ENCODE measurements around the gene TPO. TPM values are rescaled to one million over a fixed set of nuclear protein-coding genes. Genes with fewer than 3 reads are reported as not detected.
"Not testable (repeated sequence)": the region's sequence is repeated elsewhere in the genome, so short reads cannot be mapped to it uniquely, and the experiment has no call there.

Gene TPO
- total RNA-seq, 1 donor from 2014 or later: not detected

GRCh38 chr2:1393321-1393720 lies 19.9 kb upstream of the TPO start:
- no peak overlapping the region for H3K27ac Mint-ChIP-seq
- H3K27me3 Mint-ChIP-seq: no peaks in the 10 kb centered on the region
- H3K4me3 Mint-ChIP-seq: no peak overlapping the region
- intact Hi-C loops (cut with micrococcal nuclease): no loop called here
- H3K9me3 Mint-ChIP-seq: no peaks in the 10 kb centered on the region
- DNase-seq: no peak
- H3K4me1 Mint-ChIP-seq: peaks cover 4% of the 10 kb centered on the region
- H3K36me3 Mint-ChIP-seq (ENCODE audit: low read depth): no peaks in the 10 kb centered on the region

- H3K9me3 Mint-ChIP-seq: no peaks in the 10 kb centered on the region
- peak; percentile 31 for DNase-seq
- intact Hi-C loops (cut with micrococcal nuclease): no loop called here
Observed at GRCh38 chr2:1394709-1395408, 18.4 kb upstream of the TPO start.

GRCh38 chr2:1397350-1397749 lies 15.9 kb upstream of the TPO start:
- Mint-ChIP-seq H3K4me3 (no peak overlapping the region), H3K36me3 (ENCODE audit: low read depth) (no peaks in the 10 kb centered on the region), H3K4me1 (peaks cover 3% of the 10 kb centered on the region), H3K27ac (no peak overlapping the region), H3K9me3 (no peaks in the 10 kb centered on the region), H3K27me3 (no peaks in the 10 kb centered on the region)
- DNase-seq: no peak
- intact Hi-C loops (cut with micrococcal nuclease): no loop called here

More at GRCh38 chr2:1394709-1395408, 18.4 kb upstream of the TPO start:
- H3K4me3 Mint-ChIP-seq: no peak overlapping the region
- no peaks in the 10 kb centered on the region for H3K36me3 Mint-ChIP-seq (ENCODE audit: low read depth)
- H3K27ac Mint-ChIP-seq: no peak overlapping the region
- H3K27me3 Mint-ChIP-seq: no peaks in the 10 kb centered on the region
- H3K4me1 Mint-ChIP-seq: peaks cover 3% of the 10 kb centered on the region

- H3K4me3 Mint-ChIP-seq: no peak overlapping the region
- intact Hi-C loops (cut with micrococcal nuclease): no loop called here
- peaks cover 3% of the 10 kb centered on the region for H3K4me1 Mint-ChIP-seq
- H3K36me3 Mint-ChIP-seq (ENCODE audit: low read depth): no peaks in the 10 kb centered on the region
- no peak for DNase-seq
- no peaks in the 10 kb centered on the region for H3K27me3 Mint-ChIP-seq
- no peak overlapping the region for H3K27ac Mint-ChIP-seq
- no peaks in the 10 kb centered on the region for H3K9me3 Mint-ChIP-seq
Observed at GRCh38 chr2:1398191-1398590, 15.1 kb upstream of the TPO start.

- Mint-ChIP-seq H3K4me3 (no peak overlapping the region), H3K36me3 (ENCODE audit: low read depth) (no peaks in the 10 kb centered on the region), H3K27me3 (no peaks in the 10 kb centered on the region), H3K4me1 (peaks cover 3% of the 10 kb centered on the region), H3K27ac (no peak overlapping the region), H3K9me3 (no peaks in the 10 kb centered on the region)
- intact Hi-C loops (cut with micrococcal nuclease): no loop called here
- DNase-seq: no peak
Observed at GRCh38 chr2:1400943-1401735, 12.1 kb upstream of the TPO start.

GRCh38 chr2:1402064-1402463 lies 11.2 kb upstream of the TPO start:
- Mint-ChIP-seq H3K4me1 (peaks cover 3% of the 10 kb centered on the region), H3K27ac (no peak overlapping the region), H3K9me3 (no peaks in the 10 kb centered on the region), H3K36me3 (ENCODE audit: low read depth) (no peaks in the 10 kb centered on the region), H3K27me3 (no peaks in the 10 kb centered on the region), H3K4me3 (no peak overlapping the region)
- DNase-seq: no peak
- intact Hi-C loops (cut with micrococcal nuclease): no loop called here

- no peak overlapping the region for H3K4me3 Mint-ChIP-seq
- H3K4me1 Mint-ChIP-seq: peaks cover 3% of the 10 kb centered on the region
- no peaks in the 10 kb centered on the region for H3K36me3 Mint-ChIP-seq (ENCODE audit: low read depth)
- DNase-seq: no peak
- intact Hi-C loops (cut with micrococcal nuclease): no loop called here
- no peaks in the 10 kb centered on the region for H3K27me3 Mint-ChIP-seq
- H3K9me3 Mint-ChIP-seq: no peaks in the 10 kb centered on the region
- H3K27ac Mint-ChIP-seq: no peak overlapping the region
Observed at GRCh38 chr2:1403565-1403964, 9.7 kb upstream of the TPO start.

GRCh38 chr2:1405124-1405523 lies 8.1 kb upstream of the TPO start:
- intact Hi-C loops (cut with micrococcal nuclease): no loop called here
- DNase-seq: no peak
- Mint-ChIP-seq H3K27ac (no peak overlapping the region), H3K9me3 (no peaks in the 10 kb centered on the region), H3K36me3 (ENCODE audit: low read depth) (no peaks in the 10 kb centered on the region), H3K4me1 (no peaks in the 10 kb centered on the region), H3K4me3 (no peak overlapping the region), H3K27me3 (no peaks in the 10 kb centered on the region)

- no peaks in the 10 kb centered on the region for H3K9me3 Mint-ChIP-seq
- no peaks in the 10 kb centered on the region for H3K27me3 Mint-ChIP-seq
- DNase-seq: no peak
- H3K36me3 Mint-ChIP-seq (ENCODE audit: low read depth): no peaks in the 10 kb centered on the region
- H3K27ac Mint-ChIP-seq: no peak overlapping the region
- H3K4me3 Mint-ChIP-seq: no peak overlapping the region
- H3K4me1 Mint-ChIP-seq: no peaks in the 10 kb centered on the region
- intact Hi-C loops (cut with micrococcal nuclease): no loop called here
Observed at GRCh38 chr2:1405967-1406366, 7.3 kb upstream of the TPO start.

- no peak for DNase-seq
- Mint-ChIP-seq H3K27ac (no peak overlapping the region), H3K36me3 (ENCODE audit: low read depth) (no peaks in the 10 kb centered on the region), H3K9me3 (no peaks in the 10 kb centered on the region), H3K4me3 (no peak overlapping the region), H3K27me3 (no peaks in the 10 kb centered on the region), H3K4me1 (no peaks in the 10 kb centered on the region)
- intact Hi-C loops (cut with micrococcal nuclease): no loop called here
Observed at GRCh38 chr2:1406434-1406833, 6.8 kb upstream of the TPO start.

- no peaks in the 10 kb centered on the region for H3K27me3 Mint-ChIP-seq
- H3K4me3 Mint-ChIP-seq: no peak overlapping the region
- intact Hi-C loops (cut with micrococcal nuclease): no loop called here
- H3K4me1 Mint-ChIP-seq: no peaks in the 10 kb centered on the region
- no peaks in the 10 kb centered on the region for H3K36me3 Mint-ChIP-seq (ENCODE audit: low read depth)
- H3K9me3 Mint-ChIP-seq: no peaks in the 10 kb centered on the region
- no peak for DNase-seq
- no peak overlapping the region for H3K27ac Mint-ChIP-seq
Observed at GRCh38 chr2:1407950-1408675, 5.2 kb upstream of the TPO start.

- intact Hi-C loops (cut with micrococcal nuclease): no loop called here
- Mint-ChIP-seq H3K36me3 (ENCODE audit: low read depth) (no peaks in the 10 kb centered on the region), H3K4me3 (no peak overlapping the region), H3K4me1 (no peaks in the 10 kb centered on the region), H3K27me3 (no peaks in the 10 kb centered on the region), H3K9me3 (no peaks in the 10 kb centered on the region), H3K27ac (no peak overlapping the region)
- no peak for DNase-seq
Observed at GRCh38 chr2:1414121-1414520, 858 bp downstream of the TPO start.

GRCh38 chr2:1414901-1415300 lies 1.6 kb downstream of the TPO start:
- not testable (repeated sequence) for H3K4me1 Mint-ChIP-seq

GRCh38 chr2:1415501-1415900 lies 2.2 kb downstream of the TPO start:
- intact Hi-C loops (cut with micrococcal nuclease): no loop called here
- no peaks in the 10 kb centered on the region for H3K36me3 Mint-ChIP-seq (ENCODE audit: low read depth)
- H3K4me3 Mint-ChIP-seq: no peak overlapping the region
- H3K4me1 Mint-ChIP-seq: no peaks in the 10 kb centered on the region
- H3K27ac Mint-ChIP-seq: no peak overlapping the region
- no peaks in the 10 kb centered on the region for H3K27me3 Mint-ChIP-seq
- no peak for DNase-seq
- H3K9me3 Mint-ChIP-seq: no peaks in the 10 kb centered on the region

More at GRCh38 chr2:1414901-1415300, 1.6 kb downstream of the TPO start:
- H3K36me3 Mint-ChIP-seq (ENCODE audit: low read depth); H3K9me3 Mint-ChIP-seq; H3K4me3 Mint-ChIP-seq; H3K27me3 Mint-ChIP-seq; intact Hi-C loops (cut with micrococcal nuclease); H3K27ac Mint-ChIP-seq; DNase-seq: not testable (repeated sequence)
